ENCODE measurements around the gene NOD2.

NOD2 gene

GRCh38 chr16:50673496-50674275, 19.7 kb upstream of the NOD2 start:
- TF ChIP-seq MYC (IDR thresholded peaks at IDR 0.05; ENCODE audit: low read depth, low read length) (no peak), POLR2A (IDR thresholded peaks at IDR 0.05; ENCODE audit: extremely low read depth, insufficient read length) (no peak), CTCF (IDR thresholded peaks at IDR 0.05; ENCODE audit: low read depth, low read length) (no peak), MAX (IDR thresholded peaks at IDR 0.05; ENCODE audit: low read depth, low read length) (no peak)
- no peak for DNase-seq (ENCODE audit: low read depth)
- no peak overlapping the region for H3K4me3 ChIP-seq (ENCODE audit: low read depth, low read length)

- H3K4me3 ChIP-seq (ENCODE audit: low read depth, low read length), result no peak overlapping the region
- DNase-seq (ENCODE audit: low read depth), result no peak
- TF ChIP-seq MAX (IDR thresholded peaks at IDR 0.05; ENCODE audit: low read depth, low read length) (no peak), MYC (IDR thresholded peaks at IDR 0.05; ENCODE audit: low read depth, low read length) (no peak), POLR2A (IDR thresholded peaks at IDR 0.05; ENCODE audit: extremely low read depth, insufficient read length) (no peak), CTCF (IDR thresholded peaks at IDR 0.05; ENCODE audit: low read depth, low read length) (no peak)
Observed at GRCh38 chr16:50674831-50675230, 18.6 kb upstream of the NOD2 start.

GRCh38 chr16:50675686-50676610, 17.5 kb upstream of the NOD2 start:
- DNase-seq (ENCODE audit: low read depth), result no peak
- no peak for TF ChIP-seq MYC (IDR thresholded peaks at IDR 0.05; ENCODE audit: low read depth, low read length)

GRCh38 chr16:50676684-50677225, 16.7 kb upstream of the NOD2 start:
- no peak for DNase-seq (ENCODE audit: low read depth)
- H3K4me3 ChIP-seq (ENCODE audit: low read depth, low read length), result no peak overlapping the region
- TF ChIP-seq POLR2A (IDR thresholded peaks at IDR 0.05; ENCODE audit: extremely low read depth, insufficient read length) (no peak), MYC (IDR thresholded peaks at IDR 0.05; ENCODE audit: low read depth, low read length) (no peak), MAX (IDR thresholded peaks at IDR 0.05; ENCODE audit: low read depth, low read length) (no peak), CTCF (IDR thresholded peaks at IDR 0.05; ENCODE audit: low read depth, low read length) (no peak)

More at GRCh38 chr16:50675686-50676610, 17.5 kb upstream of the NOD2 start:
- H3K4me3 ChIP-seq (ENCODE audit: low read depth, low read length), result no peak overlapping the region

GRCh38 chr16:50677351-50677750, 16.1 kb upstream of the NOD2 start:
- H3K4me3 ChIP-seq (ENCODE audit: low read depth, low read length), result no peak overlapping the region
- DNase-seq (ENCODE audit: low read depth), result peak; percentile 33
- peak; percentile 68 for TF ChIP-seq CTCF (IDR thresholded peaks at IDR 0.05; ENCODE audit: low read depth, low read length)
- TF ChIP-seq POLR2A (IDR thresholded peaks at IDR 0.05; ENCODE audit: extremely low read depth, insufficient read length), result no peak

- no peak for DNase-seq (ENCODE audit: low read depth)
- TF ChIP-seq MYC (IDR thresholded peaks at IDR 0.05; ENCODE audit: low read depth, low read length), result no peak
- TF ChIP-seq MAX (IDR thresholded peaks at IDR 0.05; ENCODE audit: low read depth, low read length), result no peak
- no peak for TF ChIP-seq POLR2A (IDR thresholded peaks at IDR 0.05; ENCODE audit: extremely low read depth, insufficient read length)
- no peak for TF ChIP-seq CTCF (IDR thresholded peaks at IDR 0.05; ENCODE audit: low read depth, low read length)
- no peak overlapping the region for H3K4me3 ChIP-seq (ENCODE audit: low read depth, low read length)
Observed at GRCh38 chr16:50678531-50678930, 14.9 kb upstream of the NOD2 start.
